Left forelimb (tissue), 1 donor: ENCODE results near the gene AP2A2.
A peak's percentile ranks its signal among the peaks of the same experiment; 100 is the strongest.

ENCODE experiments used
- DNase-seq: peaks from one replicate; pipeline ENCODE4 v3.0.0-alpha.2; 2018; ENCODE audit warnings: low spot score

Gene AP2A2

GRCh38 chr11:996681-997080, 71.0 kb downstream of the AP2A2 start:
- no peak for DNase-seq

- no peak for DNase-seq
These were observed 72.2 kb downstream of the AP2A2 start for GRCh38 chr11:997907-998306.

DNA sequence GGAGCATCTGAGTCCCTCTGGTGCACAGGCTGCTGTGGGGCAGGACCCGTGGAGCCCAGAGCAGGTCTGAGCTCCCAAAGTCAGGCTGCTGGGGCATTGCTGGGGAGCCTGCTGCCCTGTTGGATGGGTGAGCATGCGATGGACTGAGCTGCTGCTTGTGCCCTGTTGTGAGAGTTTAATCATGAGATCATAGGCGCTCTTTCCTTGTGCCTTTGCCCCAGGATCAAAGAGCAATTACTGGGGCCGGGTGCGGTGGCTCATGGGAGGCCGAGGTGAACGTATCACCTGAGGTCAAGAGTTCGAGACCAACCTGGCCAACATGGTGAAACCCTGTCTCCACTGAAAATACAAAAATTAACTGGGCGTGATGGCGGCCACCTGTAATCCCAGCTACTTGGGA, 73.3 kb downstream of the AP2A2 start:
- no peak for DNase-seq

DNA sequence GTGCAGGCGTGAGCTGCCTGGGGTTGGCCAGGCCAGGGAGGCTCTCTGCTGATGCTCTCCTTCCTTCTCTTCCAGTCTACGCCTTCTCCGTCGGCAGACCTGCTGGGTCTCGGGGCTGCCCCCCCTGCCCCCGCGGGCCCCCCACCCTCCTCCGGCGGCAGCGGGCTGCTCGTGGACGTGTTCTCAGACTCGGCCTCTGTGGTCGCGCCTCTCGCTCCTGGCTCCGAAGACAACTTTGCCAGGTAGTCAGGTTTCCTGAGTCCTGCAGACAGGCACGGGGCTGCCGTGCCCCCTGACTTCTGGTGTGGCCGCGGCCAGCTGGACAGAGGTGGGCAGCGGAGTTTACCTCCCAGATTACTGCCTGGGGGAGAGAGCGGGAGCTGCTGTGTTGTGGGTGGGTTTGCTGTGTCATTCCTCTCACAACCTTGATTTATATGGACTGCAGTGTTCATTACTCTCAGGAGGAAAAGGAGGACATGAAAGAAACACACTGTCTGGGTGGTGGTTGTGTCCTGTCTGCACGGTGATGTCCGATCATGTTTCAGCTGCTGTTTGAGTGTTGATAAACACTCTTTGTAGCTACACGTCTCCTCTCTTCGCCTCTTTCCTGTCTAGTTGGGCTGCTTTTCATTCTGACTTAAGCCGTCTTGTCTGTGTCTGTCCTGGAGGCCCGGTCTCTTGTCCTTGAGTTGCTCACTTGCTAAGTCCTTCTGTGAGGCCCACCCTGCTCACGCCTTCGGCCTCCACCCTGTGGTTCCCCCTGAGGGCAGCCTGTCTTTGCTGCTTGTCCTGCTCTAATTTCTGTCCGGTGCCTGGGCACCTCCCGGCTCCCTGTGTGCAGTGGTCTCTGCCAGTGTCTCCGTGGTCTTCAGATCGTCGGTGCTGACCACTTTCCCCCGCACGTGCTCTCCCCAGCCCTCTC, 74.9 kb downstream of the AP2A2 start:
- DNase-seq: no peak

DNA sequence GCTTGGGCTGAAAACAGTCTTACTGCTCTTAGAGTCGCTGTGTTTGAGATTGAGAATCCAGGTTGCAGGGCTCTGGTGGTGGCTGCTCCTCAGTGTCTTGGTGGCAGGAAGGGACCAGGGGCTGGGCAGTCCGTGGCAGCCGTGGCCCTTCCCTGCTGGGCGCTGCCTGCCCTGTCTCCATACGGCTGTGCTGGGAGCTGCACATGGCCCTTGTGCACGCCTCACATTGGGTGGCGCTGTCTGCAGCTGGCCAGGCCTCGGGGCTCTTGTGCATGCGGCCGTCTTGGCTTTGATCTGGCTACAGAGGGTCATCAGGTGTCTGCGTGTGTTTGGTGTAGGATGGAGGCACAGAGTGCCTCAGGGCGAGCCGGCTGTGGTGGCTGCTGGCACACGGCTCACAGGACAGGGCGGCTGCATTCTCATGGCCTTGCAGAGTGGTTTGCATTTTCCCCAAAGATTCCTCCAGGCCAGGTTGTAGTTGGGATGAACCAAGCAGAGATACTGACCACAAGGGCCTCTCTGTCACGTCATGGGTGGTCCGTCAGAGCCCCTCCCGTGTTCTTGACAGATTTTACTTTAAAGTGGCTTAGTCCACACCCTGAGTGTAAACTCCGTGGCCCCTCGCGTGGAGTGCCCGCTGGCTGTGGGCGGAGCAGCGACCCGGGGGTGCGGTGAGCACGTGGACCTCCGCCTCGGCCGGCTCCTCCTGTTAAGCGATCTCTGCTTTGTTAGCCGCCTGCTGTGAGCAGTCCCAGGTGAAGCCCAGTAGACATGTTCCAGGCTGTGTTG, 76.1 kb downstream of the AP2A2 start:
- DNase-seq: no peak

GRCh38 chr11:1002406-1002984, 76.8 kb downstream of the AP2A2 start:
- DNase-seq: no peak

DNA sequence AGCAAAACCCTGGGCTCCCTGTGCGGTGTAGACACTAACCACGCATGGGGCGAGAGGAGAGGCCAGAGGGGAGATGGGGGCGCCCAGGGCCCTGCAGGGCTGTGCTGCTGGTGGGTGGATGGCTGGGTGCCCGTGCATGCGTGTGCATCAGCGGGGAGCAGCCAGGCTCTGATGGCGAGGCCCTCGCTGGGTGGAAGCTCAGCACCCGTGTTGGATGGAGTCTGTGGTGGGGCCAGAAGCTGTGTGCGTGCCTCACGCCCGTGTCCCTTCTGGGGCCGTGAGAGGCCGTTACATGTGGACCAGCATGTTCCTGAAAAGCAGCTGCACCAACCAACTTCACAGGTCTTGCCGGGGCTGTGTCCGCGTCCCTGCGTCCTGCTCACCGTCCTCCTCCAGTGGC, 77.5 kb downstream of the AP2A2 start:
- no peak for DNase-seq

DNA sequence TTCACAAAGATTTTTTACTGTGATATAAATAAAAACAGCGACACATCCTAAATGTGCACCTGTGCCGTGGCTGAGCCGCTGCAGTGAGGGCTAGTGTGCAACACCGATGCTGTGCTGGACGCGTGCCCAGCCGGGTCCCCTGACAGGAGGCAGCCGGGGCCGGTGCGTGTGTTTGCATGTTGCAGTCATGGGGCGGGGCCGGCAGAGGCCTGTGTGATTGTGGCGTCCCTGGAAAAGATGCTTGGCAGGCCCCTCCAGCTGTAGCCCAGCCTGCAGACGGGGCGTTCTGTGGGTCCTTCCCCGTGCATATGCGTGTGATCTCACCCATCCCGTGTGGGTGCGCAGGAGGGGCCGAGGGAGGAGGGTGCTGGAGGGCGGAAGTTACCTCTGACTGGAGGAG, 80.3 kb downstream of the AP2A2 start:
- peak; percentile 80 for DNase-seq

DNA sequence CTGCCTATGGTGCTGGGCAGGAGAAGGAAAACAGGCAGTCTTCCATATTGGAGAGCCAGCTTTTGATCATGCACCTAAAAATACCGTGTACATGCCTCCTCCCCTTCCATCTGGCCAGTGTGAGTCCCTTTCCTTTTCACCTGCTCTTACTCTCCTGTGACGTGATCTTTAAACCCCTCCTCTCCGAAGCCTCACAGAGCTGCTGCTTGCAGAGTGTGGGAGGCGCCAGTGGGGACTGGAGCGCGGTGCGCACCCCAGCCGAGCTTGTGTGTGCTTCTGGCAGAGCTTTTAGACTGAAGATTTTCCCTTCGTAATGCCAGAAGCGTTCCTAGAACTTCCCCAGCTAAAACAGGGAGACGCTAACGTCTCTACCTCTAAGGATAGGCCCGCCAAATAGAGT, 81.1 kb downstream of the AP2A2 start:
- DNase-seq: no peak

DNA sequence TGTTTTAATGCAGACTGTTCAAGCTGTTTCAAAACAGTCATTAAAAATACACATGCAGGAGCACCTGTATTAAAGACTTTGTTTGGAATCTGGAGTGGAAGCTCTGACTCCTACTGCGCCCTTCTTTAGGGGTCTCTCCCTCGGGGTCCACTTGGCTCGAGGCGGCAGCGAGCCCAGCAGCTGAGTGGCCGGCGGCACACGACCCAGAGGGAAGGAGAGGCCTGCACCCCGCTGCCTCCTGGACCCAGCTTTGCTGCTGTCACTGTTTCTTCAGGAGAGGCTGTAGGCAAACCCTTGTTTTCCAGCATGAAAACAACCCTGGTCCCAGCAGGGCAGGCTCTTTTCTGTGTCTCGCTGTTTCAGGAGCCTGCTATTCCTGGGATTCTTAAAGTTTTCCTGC, 81.6 kb downstream of the AP2A2 start:
- DNase-seq: no peak

DNA sequence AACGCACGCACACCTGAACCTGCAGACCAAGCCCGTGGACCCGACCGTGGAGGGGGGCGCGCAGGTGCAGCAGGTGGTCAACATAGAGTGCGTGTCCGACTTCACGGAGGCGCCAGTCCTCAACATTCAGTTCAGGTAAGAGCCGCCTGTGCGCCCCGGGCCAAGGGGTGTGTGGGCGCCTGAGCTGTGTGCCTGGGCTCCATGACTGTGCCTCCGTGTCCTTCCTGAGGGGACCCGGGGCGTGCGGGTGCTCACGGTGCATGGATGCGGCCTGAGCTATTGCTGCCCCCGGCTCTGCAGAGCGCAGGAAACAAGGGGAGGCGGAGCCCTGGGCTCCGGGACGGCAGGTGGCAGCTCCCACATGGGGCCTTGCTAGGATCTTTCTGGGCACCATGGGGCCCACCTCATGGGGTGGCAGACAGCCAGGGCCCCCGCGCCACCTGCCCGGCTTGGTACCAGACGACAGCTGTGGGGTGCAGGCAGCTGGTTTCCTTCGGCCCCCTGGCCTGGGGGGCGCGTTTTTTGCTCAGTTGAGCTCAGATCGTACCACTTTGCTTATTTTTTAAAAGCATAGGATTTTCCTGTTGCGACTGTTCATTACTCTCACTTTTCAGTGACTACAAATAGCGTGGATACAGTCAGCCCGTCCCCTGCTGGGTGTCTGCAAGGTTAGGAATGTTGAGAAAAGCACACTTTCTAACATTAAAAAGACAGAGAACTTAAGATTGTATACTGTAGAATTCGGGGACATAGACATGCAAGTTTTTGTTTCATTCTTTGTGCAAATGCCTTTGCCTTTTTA, 82.5 kb downstream of the AP2A2 start:
- no peak for DNase-seq

GRCh38 chr11:1008803-1009145, 83.1 kb downstream of the AP2A2 start:
- no peak for DNase-seq

GRCh38 chr11:1009371-1009770, 83.7 kb downstream of the AP2A2 start:
- no peak for DNase-seq

GRCh38 chr11:1009991-1010390, 84.3 kb downstream of the AP2A2 start:
- DNase-seq: no peak

DNA sequence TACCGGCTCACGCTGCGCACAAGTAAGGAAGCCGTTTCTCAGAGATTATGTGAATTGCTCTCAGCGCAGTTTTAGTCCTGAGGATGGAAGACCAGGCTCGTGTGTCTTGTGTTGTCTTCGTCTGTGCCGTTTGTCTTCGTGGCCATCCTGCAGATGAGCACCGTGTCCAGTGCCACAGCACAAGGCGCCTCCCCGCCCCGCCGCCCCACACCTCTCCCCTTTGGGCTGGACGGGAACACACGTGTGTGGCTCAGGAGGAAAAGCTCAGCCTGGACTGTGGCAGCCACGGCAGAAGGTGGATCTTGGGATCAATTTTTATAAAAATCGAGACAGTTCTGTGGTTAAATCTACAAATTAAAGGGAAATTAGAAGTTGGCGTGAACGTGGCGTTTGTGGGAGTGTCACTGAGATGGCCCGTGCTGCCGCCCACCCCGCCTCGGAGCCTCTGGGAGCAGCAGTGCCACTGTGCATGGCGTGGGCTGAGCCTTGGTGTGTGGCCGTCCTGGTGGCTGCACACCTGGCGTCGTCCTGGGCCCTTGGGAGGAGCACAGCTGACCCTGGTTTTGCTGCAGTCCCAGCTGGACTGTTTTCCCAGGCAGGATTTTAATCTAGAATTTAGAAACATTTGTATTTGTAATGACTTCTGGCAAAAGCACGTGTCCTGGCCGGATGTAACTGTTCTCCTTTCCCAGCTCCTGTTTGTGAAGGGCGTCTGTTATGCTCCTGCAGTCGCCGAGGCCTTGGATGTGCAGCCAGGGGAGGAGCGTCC, 85.1 kb downstream of the AP2A2 start:
- no peak for DNase-seq

DNA sequence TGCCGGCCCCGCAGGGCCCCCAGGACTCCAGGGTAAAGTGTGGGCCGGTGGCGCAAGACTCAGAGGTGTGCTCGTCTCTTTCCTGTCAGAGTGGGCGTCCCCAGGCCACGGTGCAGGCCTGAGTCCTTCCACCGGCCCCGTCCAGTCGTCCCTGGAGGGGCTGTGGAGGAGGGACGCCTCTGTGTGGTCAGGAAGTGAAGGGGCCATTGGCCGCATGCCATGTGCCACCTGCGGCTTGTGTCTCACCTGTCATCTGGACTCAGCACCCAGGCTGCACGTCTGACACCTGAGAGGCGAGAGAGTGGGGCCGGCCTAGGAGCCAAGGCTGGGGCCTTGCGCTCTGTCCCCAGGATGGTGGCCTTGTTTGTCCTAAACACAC, 85.6 kb downstream of the AP2A2 start:
- DNase-seq: no peak

GRCh38 chr11:1012291-1012690, 86.6 kb downstream of the AP2A2 start:
- DNase-seq: no peak

DNA sequence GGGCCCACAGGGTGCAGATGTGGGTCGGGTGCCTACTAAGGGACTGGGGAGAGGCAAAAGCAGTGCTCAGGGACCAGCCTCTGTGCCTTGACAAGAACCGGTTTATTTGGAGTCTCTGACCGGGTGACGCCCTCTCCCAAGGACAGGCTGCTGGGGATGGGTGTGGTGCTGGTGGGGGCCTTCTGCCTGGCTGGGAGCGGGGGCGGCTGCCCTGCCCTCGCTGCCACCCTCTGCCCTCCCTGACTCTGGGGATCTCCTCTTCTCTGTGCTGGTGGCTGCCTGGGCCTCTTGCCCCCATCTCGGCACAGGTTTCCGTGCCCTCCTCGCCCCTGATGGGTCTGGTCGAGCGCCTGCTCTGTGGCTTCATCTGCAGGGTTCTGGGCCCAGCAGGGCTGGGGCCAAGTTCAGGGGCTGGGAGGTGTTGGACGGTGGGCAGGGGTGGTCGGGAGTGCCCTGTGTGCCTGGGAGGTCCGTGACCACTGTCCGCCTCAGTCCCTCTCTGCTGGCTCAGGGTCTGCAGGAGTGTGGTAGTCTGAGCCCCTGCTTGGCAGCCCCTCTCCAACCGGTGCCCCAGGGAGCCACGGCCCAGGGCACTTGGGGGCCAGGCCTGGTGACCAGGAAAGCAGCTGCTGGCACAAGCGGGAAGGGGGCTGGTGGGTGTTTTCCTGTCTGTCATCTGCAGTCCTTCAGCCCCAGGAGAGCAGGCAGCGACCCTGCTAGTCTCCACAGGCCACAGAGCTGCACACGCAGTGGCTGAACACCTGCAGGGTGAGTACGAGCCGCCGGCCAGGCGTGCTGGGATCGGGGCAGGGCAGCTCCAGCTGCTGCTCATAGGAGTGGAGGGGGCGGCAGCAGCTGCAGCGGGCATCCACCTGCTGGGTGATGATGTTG, 87.3 kb downstream of the AP2A2 start:
- DNase-seq: no peak

DNA sequence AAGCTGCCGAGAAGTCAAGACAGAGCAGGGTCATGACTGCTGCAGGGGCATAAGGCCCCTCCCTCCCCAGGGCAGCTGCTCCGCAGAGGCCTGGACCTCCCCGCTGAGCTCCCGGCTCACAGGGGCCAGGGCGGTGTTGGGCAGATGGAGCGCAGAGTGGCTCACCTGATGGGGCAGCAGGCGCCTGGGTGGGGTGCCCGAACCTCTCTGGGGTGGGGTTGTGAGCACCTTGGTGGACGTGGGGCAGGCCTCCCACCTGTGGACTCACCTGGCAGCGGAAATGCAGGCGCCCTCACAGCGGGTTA, 87.9 kb downstream of the AP2A2 start:
- DNase-seq: no peak

DNA sequence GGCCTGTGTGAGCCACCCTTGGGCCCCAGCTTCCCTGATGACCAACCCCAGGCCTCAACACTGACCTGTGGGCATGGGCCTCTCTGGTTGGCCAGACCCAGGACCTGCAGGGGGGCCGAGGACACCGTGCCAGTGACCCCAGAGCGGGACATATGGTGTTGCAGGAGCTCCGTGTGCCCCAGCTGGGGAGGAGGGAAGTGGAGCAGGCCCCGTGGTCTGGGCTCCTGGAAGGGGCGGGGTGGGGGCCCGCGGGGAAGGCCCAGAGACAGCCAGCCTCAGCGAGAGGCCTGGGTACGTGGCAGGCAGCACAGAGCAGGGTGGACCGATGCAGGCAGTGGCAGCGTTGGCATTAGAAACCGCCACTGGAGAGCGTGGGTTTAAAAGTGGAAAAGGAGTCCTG, 88.6 kb downstream of the AP2A2 start:
- DNase-seq: no peak

- DNase-seq: no peak
These were observed 89.4 kb downstream of the AP2A2 start for GRCh38 chr11:1015064-1015463.
